NCI-H2029 (cell line): ENCODE measurements around the gene TNFAIP1.

Experiments used
- DNase-seq: peaks from one replicate; lab custom pipeline; 2025; lab: John Stamatoyannopoulos, UW

Gene TNFAIP1

GRCh38 chr17:28371245-28372202, 36.0 kb downstream of the TNFAIP1 start, which contains the start of gene SARM1:
Gene SARM1 (plus strand): TSS chr17:28371694. CDS start chr17:28372033, 339 bp downstream.
- peak; percentile 21 for DNase-seq

GRCh38 chr17:28372203-28372944, 36.8 kb downstream of the TNFAIP1 start:
- no peak for DNase-seq

- DNase-seq: no peak
These were observed 37.3 kb downstream of the TNFAIP1 start for GRCh38 chr17:28372945-28373274.

- no peak for DNase-seq
These were observed 44.5 kb downstream of the TNFAIP1 start for GRCh38 chr17:28379814-28380801.

- no peak for DNase-seq
These were observed 45.7 kb downstream of the TNFAIP1 start for GRCh38 chr17:28381141-28381825.

GRCh38 chr17:28384281-28385036, 48.9 kb downstream of the TNFAIP1 start:
- DNase-seq: peak; percentile 71

GRCh38 chr17:28385037-28385400, 49.5 kb downstream of the TNFAIP1 start:
- DNase-seq: no peak

- no peak for DNase-seq
These were observed 49.8 kb downstream of the TNFAIP1 start for GRCh38 chr17:28385406-28385805.

GRCh38 chr17:28386391-28386790, 50.8 kb downstream of the TNFAIP1 start:
- DNase-seq: no peak

GRCh38 chr17:28388106-28388505, 52.5 kb downstream of the TNFAIP1 start:
- no peak for DNase-seq

- no peak for DNase-seq
These were observed 54.6 kb downstream of the TNFAIP1 start for GRCh38 chr17:28390141-28390540.

GRCh38 chr17:28390563-28390962, 55.0 kb downstream of the TNFAIP1 start:
- no peak for DNase-seq

GRCh38 chr17:28390984-28391383, 55.4 kb downstream of the TNFAIP1 start:
- DNase-seq: no peak

- no peak for DNase-seq
These were observed 55.8 kb downstream of the TNFAIP1 start for GRCh38 chr17:28391401-28391800.

GRCh38 chr17:28392491-28392890, 56.9 kb downstream of the TNFAIP1 start:
- no peak for DNase-seq

- DNase-seq: no peak
These were observed 59.0 kb downstream of the TNFAIP1 start for GRCh38 chr17:28394337-28395116.

GRCh38 chr17:28395426-28395825, 59.9 kb downstream of the TNFAIP1 start:
- no peak for DNase-seq

- no peak for DNase-seq
These were observed 60.4 kb downstream of the TNFAIP1 start for GRCh38 chr17:28395968-28396367.
